Caco-2 (cell line): ENCODE results near the gene AGL. TPM values are rescaled to one million over a fixed set of nuclear protein-coding genes. Genes with fewer than 3 reads are reported as not detected.
"Not testable (repeated sequence)": the region's sequence is repeated elsewhere in the genome, so short reads cannot be mapped to it uniquely, and the experiment has no call there.

Experiments
- BruUV-seq: library from RNA; stranded (reverse); fragments of 400-500 nt; replicated peaks from 2 replicates; lab custom pipeline; 2021; lab: Mats Ljungman, UMichigan
- CTCF ChIA-PET: fragments of 300-600 bp; sonication (Branson Sonifier 250); formaldehyde crosslinking; loops from one replicate; lab custom pipeline; 2022; ENCODE audit warnings: antibody characterized with exemption; lab: Charles Lee
- POLR2A ChIA-PET: fragments of 300-600 bp; sonication (Branson Sonifier 250); formaldehyde crosslinking; loops from one replicate; lab custom pipeline; 2022; ENCODE audit warnings: antibody characterized with exemption; lab: Charles Lee
- DNase-seq, 2 experiments: peaks; one replicate each; pipeline versions ENCODE4 v3.0.0 to v3.0.0-alpha.2; 2020 to 2022
- H3K27me3 ChIP-seq: replicated peaks from 2 replicates; pipeline ENCODE4 v1.6.0; 2011; ENCODE audit warnings: low read length; ENCODE audit not compliant: control insufficient read depth, insufficient read depth
- H3K36me3 ChIP-seq: 2 replicates; pipeline ENCODE4 v1.5.1; 2011; ENCODE audit warnings: low read length; ENCODE audit not compliant: control insufficient read depth, insufficient read depth
- H3K4me1 ChIP-seq: fragments of 250-450 bp; sonication (Bioruptor Pico); 2 replicates; pipeline ENCODE4 v1.5.1; 2020; ENCODE audit warnings: mild to moderate bottlenecking
- H3K4me3 ChIP-seq: 2 replicates; pipeline ENCODE4 v1.5.1; 2011; ENCODE audit warnings: low read depth, mild to moderate bottlenecking, control low read depth, low read length
- H3K9me3 ChIP-seq: fragments of 250-450 bp; sonication (Bioruptor Pico); 2 replicates; pipeline ENCODE4 v1.5.1; 2020; ENCODE audit warnings: mild to moderate bottlenecking, moderate library complexity
- H3K27ac Mint-ChIP-seq: one replicate; pipeline ENCODE4 v1.8.0; 2022; ENCODE audit warnings: mixed read lengths; ENCODE audit not compliant: unreplicated experiment
- H3K27me3 Mint-ChIP-seq: one replicate; pipeline ENCODE4 v1.8.0; 2022; ENCODE audit warnings: mixed read lengths; ENCODE audit not compliant: insufficient read depth, unreplicated experiment
- H3K36me3 Mint-ChIP-seq: one replicate; pipeline ENCODE4 v1.8.0; 2022; ENCODE audit warnings: mild to moderate bottlenecking, mixed read lengths; ENCODE audit not compliant: insufficient read depth, unreplicated experiment
- H3K4me1 Mint-ChIP-seq: one replicate; pipeline ENCODE4 v1.8.0; 2022; ENCODE audit warnings: low read depth, mixed read lengths; ENCODE audit not compliant: unreplicated experiment
- H3K4me3 Mint-ChIP-seq: one replicate; pipeline ENCODE4 v1.8.0; 2022; ENCODE audit warnings: mild to moderate bottlenecking, moderate library complexity, mixed read lengths; ENCODE audit not compliant: unreplicated experiment
- H3K9me3 Mint-ChIP-seq: one replicate; pipeline ENCODE4 v1.8.0; 2022; ENCODE audit warnings: mixed read lengths; ENCODE audit not compliant: unreplicated experiment
- CTCF ChIP-seq, 2 experiments: fragments of 200-600 bp in 1 of 2; IDR thresholded peaks; 1 replicate in 1 of 2; 2 replicates in 1 of 2; pipeline versions ENCODE4 v1.5.1 to v1.8.0; 2011 to 2022; ENCODE audit warnings: antibody characterized with exemption in 1 of 2, control low read depth in 1 of 2, inconsistent platforms in 1 of 2, low read depth in 1 of 2, low read length in 1 of 2, mild to moderate bottlenecking in 1 of 2, moderate library complexity in 1 of 2; ENCODE audit not compliant: insufficient read depth in 1 of 2, severe bottlenecking in 1 of 2, unreplicated experiment in 1 of 2
- intact Hi-C: fragments of 100-400 bp; cut with micrococcal nuclease; formaldehyde crosslinking; loops from one replicate; pipeline ENCODE4 v1.10.0; 2022; ENCODE audit not compliant: unreplicated experiment
- total RNA-seq: library from RNA; stranded (reverse); gene quantifications from 2 replicates; pipeline ENCODE4 v1.2.3, GENCODE V29; 2022

Gene AGL
- total RNA-seq, 1 experiment from 2014 or later = 23.6 TPM

DNA sequence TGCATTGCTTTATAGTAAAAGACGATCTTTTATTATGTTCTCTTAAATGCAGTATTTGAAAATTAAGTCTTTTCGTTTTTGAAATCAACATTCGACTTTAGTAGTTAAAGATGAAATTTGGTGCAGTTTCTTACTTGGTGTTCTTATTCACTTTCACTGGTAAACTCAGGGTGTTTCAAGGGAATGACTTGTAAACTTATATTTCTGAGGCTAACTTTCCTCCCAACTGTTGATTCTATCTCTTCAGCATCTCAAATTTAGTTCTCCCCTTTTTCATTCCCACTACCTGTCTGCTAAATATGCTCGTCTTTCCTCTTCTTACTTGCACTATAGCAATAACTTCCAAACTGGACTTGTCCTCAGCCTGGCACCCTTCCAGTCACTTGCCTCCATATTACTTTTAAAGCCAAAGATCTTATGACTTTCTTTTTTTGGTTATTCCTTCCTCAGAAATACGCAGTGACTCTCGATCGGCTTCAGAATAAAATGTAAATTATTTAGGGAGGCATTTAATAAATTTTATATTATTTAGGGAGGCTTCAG is 120.6 kb downstream of the AGL start:
- Mint-ChIP-seq H3K9me3 (no peaks in the 10 kb centered on the region), H3K36me3 (peaks cover 2% of the 10 kb centered on the region), H3K27ac (peak overlapping the region; percentile 87), H3K4me3 (peak overlapping the region; percentile 86), H3K27me3 (no peaks in the 10 kb centered on the region), H3K4me1 (no peaks in the 10 kb centered on the region)
- Histone ChIP-seq H3K9me3 (no peaks in the 10 kb centered on the region), H3K27me3 (no peaks in the 10 kb centered on the region), H3K4me3 (peak overlapping the region; percentile 84), H3K36me3 (no peaks in the 10 kb centered on the region), H3K4me1 (peaks cover 3% of the 10 kb centered on the region; the same call in 1 of the 2 replicates)
- intact Hi-C loops = loop anchor here (1.0 to 5.0 kb wide), 2 partner anchors 25 to 62 kb away; no protein-coding TSS in a partner anchor
- TSS peak; percentile 43 for BruUV-seq
- TF ChIP-seq CTCF (IDR thresholded peaks at IDR 0.05; ENCODE audit: insufficient read depth in 1 of 2, low read depth in 1 of 2, low read length in 1 of 2, severe bottlenecking in 1 of 2, unreplicated experiment in 1 of 2) = no peak
- ChIA-PET POLR2A (interaction anchor here (1.6 kb wide), 1 partner anchor 67 kb away, joined by 7 read pairs; a partner anchor contains a TSS), CTCF (no interaction called here)
- DNase-seq = no peak

GRCh38 chr1:99972066-99972465 is 121.9 kb downstream of the AGL start:
- H3K36me3 Mint-ChIP-seq, H3K4me1 ChIP-seq, H3K9me3 ChIP-seq, H3K27me3 Mint-ChIP-seq, H3K9me3 Mint-ChIP-seq, H3K4me3 ChIP-seq, CTCF ChIA-PET, H3K27ac Mint-ChIP-seq, H3K4me1 Mint-ChIP-seq, DNase-seq, H3K27me3 ChIP-seq, BruUV-seq, H3K36me3 ChIP-seq: not testable (repeated sequence)
- intact Hi-C loops = loop anchor here (5.0 kb wide), 1 partner anchor 60 kb away; no protein-coding TSS in a partner anchor
- peak overlapping the region; percentile 51 for H3K4me3 Mint-ChIP-seq
- POLR2A ChIA-PET = interaction anchor here (0.6 kb wide), 1 partner anchor 9 kb away, joined by 3 read pairs; no protein-coding TSS in a partner anchor

Other genes starting within 250 kb of the AGL start
- gene PALMD, start 204.2 kb upstream of the AGL start, total RNA-seq = 0.28 TPM in 1 of 2 replicates, not detected in the other
- 9.6 and 11.1 TPM in 2 replicates for gene FRRS1, start 83.7 kb upstream of the AGL start, total RNA-seq
- gene SLC35A3, start 119.6 kb downstream of the AGL start, total RNA-seq = 16.9 and 17.4 TPM in 2 replicates